Astrocyte (in vitro differentiated cells and primary cell): Measurements from ENCODE around the gene ADIPOR1.

Experiments used
- CTCF ChIP-seq: IDR thresholded peaks from 2 replicates; pipeline ENCODE4 v1.5.1; 2011; ENCODE audit warnings: low read depth, mild to moderate bottlenecking, inconsistent platforms, low read length, moderate library complexity; ENCODE audit not compliant: insufficient read depth
- EZH2 ChIP-seq: IDR thresholded peaks from 2 replicates; pipeline ENCODE4 v1.6.1; 2012; ENCODE audit warnings: mild to moderate bottlenecking, low read length, inconsistent platforms; ENCODE audit not compliant: insufficient read depth

GRCh38 chr1:202938287-202938925 lies 19.7 kb downstream of the ADIPOR1 start:
- TF ChIP-seq CTCF = no peak
- TF ChIP-seq EZH2 = no peak
